GM23248 (cell line): ENCODE results near the gene PSMB8.

Source experiments
- EZH2 ChIP-seq: fragments of 200-600 bp; sonication (generic); IDR thresholded peaks from 2 replicates; pipeline ENCODE4 v1.6.1; 2018; ENCODE audit warnings: antibody characterized with exemption, mild to moderate bottlenecking; ENCODE audit not compliant: insufficient read depth, poor library complexity, severe bottlenecking
- EZH2phosphoT487 ChIP-seq: fragments of 200-600 bp; sonication (generic); IDR thresholded peaks from 2 replicates; pipeline ENCODE4 v1.6.1; 2018; ENCODE audit warnings: antibody characterized with exemption, moderate library complexity, mild to moderate bottlenecking, low read depth; ENCODE audit not compliant: insufficient read depth

DNA sequence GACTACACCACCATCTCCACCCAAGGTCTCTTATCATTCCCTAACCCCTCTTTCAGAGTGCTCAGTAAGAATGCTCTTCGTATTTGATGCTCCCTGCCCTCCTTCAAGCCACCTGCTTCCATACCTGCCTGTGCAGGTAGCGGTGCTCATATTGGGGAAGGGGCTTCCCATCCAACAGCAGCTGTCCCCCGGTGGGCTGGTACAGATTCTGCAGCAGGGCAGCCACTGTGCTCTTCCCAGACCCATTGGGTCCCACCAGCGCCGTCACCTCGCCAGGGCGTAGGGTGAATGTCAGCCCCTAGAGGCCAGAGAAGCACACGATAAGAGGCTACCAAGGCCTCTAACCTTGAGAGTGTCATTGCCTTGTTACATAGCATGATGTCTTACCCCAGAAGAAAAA lies 3.9 kb upstream of the PSMB8 start:
- TF ChIP-seq EZH2phosphoT487 (no peak), EZH2 (no peak)
